ENCODE results near the gene RUFY4.

The RUFY4 gene

GRCh38 chr2:218137514-218137913, 68.5 kb downstream of the RUFY4 start:
- DNase-seq: no peak
- Mint-ChIP-seq H3K27ac (no peak overlapping the region), H3K9me3 (no peaks in the 10 kb centered on the region), H3K36me3 (ENCODE audit: insufficient read depth) (no peaks in the 10 kb centered on the region), H3K4me1 (ENCODE audit: low read depth in 2 of 2) (peaks cover 0 to 3% of the 10 kb centered on the region in 2 donors), H3K4me3 (no peak overlapping the region), H3K27me3 (peaks cover 49 to 56% of the 10 kb centered on the region in 2 donors)
- ATAC-seq (replicated peaks): no peak

GRCh38 chr2:218138047-218138446, 69.0 kb downstream of the RUFY4 start:
- DNase-seq: no peak
- Mint-ChIP-seq H3K36me3 (ENCODE audit: insufficient read depth) (no peaks in the 10 kb centered on the region), H3K27me3 (peaks cover 49 to 56% of the 10 kb centered on the region in 2 donors), H3K27ac (no peak overlapping the region), H3K4me3 (no peak overlapping the region), H3K9me3 (no peaks in the 10 kb centered on the region), H3K4me1 (ENCODE audit: low read depth in 2 of 2) (peaks cover 0 to 3% of the 10 kb centered on the region in 2 donors)
- no peak for ATAC-seq (replicated peaks)

Measured in effector memory CD8-positive, alpha-beta T cell (primary cell).